Activated T-cell treated with anti-CD3 and anti-CD28 coated beads, Interleukin-2, amount 50 U/mL, for 48 hours (primary cell): ENCODE data around the gene SRC.
A peak's percentile ranks its signal among the peaks of the same experiment; 100 is the strongest.
"Not testable (repeated sequence)": the region's sequence is repeated elsewhere in the genome, so short reads cannot be mapped to it uniquely, and the experiment has no call there.

Experiments
- DNase-seq, 2 experiments: peaks; one replicate each; pipeline ENCODE4 v3.0.0-alpha.2; 2020

Gene SRC

DNA sequence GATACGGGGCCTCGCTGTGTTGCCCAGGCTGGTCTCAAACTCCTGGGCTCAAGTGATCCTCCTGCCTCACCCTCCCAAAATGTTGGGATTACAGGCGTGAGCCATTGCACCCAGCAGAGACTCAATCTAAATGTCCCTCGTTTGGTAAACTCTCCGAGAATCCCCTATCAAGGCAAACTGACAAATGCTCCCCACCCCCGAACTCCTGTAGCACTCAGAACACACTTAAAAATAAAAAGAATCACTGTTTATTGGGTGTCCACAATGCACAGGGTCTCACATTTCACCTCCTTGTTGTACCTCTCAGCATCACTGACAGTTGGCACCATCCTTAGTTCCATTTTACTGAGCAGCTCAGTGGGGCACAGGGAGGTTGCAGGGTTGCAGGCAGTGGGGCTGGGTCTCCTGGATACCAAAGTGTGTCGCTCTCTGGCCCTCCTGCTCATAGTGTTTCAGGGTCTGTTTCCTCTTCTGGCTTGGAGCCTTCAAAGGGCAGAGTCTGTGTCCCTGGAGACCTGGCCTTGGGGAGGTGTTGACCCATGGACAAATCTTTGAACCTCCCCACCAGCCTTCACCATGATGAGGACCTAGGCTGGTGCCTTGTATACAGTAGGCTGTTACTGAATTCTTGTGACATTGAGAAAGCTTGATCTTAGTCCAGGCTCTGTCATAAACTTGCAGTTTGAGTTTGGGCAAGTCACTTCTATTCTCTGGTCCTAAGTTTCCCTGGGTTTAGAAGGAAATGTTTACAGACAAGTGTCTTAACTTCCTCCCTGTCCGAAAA lies 8.5 kb upstream of the SRC start:
- no peak for DNase-seq

DNA sequence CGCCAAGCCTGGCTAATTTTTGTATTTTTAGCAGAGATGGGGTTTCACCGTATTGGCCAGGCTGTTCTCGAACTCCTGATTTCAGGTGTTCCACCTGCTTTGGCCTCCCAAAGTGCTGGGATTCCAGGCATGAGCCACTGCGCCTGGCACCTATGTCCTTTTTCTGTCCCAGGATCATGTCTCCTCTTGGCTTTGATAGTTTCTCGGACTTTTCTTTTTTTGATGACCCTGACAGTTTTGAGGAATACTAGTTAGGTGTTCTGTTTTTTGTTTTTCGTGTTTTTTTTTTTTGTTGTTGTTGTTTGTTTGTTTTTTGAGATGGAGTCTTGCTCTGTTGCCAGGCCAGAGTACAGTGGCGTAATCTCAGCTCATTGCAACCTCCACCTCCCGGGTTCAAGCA lies 7.6 kb upstream of the SRC start:
- DNase-seq = not testable (repeated sequence)

DNA sequence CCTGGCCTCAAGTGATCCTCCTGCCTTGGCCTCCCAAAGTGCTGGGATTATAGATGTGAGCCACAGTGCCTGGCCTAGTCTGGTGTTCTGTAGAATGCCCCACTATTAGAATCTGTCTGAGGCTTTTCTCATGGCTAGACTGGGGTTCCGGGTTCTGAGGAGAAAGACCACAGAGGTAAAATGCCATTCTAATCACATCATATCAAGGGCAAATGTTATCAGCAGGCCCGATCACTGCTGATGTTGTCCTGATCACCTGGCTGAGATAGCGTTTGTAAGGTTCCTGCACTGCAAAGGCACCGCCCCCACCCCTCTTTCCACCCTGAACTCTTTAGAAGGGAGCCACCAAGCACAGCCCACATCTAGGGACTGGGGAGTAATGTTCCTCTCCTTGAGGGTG lies 6.7 kb upstream of the SRC start:
- no peak for DNase-seq

DNA sequence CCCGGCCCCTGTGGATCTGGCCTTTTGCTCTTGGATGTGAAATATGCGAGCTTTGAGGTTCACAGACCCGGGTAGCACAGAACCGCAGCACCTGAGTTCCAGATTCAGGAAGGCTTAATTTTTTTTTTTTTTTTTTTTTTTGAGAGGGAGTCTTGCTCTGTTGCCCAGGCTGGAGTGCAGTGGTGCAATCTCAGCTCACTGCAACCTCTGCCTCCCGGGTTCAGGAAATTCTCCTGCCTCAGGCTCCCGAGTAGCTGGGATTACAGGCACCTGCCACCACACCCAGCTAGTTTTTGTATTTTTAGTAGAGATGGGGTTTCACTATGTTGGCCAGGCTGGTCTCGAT lies 6.2 kb upstream of the SRC start:
- not testable (repeated sequence) for DNase-seq

DNA sequence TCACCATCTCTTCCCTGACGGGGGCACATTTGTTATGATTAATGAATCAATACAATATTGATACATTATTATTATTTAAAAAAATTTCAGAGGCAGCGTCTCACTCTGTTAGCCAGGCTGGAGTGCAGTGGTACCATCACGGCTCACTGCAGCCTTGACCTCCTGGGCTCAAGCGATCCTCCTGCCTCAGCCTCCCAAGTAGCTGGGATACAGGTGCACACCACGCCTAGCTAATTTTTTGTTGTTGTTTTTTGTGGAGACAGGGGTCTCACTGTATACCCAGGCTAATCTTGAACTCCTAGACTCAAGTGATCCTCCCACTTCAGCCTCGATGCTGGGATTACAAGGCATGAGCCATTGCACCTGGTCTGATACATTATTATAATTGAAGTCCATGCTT lies 4.9 kb upstream of the SRC start:
- no peak for DNase-seq

DNA sequence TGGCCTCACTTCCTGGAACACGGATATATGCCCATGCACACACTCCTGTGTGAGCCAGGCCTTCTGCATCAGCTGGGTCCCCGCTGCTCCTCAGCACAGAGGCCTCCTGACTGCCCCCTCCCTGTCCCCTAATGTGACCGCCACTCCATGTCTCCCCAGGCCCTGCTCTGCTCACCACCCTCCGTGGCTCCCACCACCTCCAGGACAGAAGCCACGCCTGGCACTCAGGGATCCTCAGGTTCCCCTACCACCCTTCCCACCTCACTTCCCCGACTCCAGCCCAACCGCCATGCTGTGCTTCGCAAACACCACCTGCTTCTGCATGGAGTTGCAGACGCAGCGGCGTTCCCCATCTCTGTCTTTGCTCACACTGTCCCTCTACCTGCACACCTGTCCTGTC lies 4.3 kb upstream of the SRC start:
- DNase-seq = no peak

DNA sequence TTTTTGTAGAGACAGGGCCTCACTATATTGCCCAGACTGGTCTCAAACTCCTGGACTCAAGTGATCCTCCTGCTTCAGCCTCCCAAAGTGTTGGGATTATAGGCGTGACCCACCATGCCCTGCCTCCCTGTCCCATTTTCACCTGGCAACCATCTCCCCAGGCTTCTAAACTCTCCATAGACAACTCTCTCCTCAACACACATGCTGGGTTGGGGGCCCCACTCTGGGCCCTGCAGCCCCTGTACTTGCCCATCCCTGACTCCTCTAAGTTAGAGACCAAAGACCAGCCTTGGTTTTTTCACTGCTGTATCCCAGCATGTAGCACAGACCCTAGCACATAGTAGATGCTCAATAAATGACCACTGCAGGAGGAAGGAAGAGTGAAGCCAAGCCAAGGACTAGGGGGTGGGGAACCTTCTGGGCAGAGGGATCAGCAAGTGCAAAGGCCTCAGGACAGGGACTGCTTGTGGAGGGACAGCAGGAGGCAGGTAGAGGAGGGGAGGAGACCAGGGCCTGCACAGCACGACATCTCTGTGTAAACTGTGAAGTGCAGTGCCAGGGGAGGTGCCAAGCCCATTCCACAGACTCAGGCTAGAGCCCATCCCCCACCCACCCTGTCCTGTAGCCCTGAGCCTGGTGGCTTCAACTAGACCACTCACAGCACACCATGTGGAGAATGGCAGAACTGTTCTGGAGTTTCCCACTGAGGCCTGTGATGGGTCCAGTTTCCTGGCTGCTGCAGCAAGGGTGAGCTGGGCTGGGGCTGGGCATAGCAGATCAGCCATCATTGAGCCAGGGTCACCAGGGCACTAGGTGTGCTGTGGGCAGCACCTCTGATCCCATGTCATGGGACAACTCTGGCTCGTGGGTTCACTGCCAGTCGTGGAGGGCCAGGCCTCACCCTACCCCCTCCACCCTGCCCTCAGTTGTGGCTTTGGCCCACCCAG lies 3.4 kb upstream of the SRC start:
- no peak for DNase-seq

DNA sequence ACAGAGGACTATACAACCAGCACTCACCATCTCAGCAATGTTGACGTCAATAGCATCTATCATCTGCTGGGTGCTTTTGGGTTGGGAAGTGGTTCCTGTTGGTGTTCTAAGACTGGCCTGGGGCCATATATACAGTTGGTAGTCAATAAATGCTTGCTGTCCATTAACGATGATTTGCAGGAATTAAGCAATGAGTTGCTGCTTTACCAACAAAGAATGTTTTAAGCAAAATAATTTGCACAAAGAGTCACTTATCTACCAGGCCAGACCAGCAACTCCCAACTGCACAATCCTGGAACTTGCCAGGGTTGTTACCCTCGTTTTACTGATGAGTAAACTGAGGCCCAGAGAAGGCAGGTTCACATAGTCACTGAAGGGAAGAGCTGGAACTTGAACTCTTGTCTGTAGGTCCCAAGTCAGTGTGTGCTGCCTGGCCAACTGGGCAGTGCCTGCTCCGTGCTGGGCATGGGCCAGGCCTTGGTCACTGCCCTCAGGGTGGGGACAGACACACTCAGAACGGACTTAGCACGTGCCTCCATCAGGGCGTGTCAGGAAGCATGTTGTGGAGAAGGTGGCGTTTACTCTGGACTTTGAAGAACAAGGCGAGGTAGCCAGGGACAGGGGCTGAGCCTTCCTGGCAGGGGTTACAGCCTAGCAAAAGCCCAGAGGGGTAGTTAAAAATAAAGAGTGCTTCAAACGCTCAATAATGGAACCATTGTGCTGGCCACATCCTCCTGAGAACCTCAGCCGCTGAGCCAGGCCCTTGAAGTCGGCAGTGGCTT lies 2.5 kb upstream of the SRC start:
- no peak for DNase-seq

DNA sequence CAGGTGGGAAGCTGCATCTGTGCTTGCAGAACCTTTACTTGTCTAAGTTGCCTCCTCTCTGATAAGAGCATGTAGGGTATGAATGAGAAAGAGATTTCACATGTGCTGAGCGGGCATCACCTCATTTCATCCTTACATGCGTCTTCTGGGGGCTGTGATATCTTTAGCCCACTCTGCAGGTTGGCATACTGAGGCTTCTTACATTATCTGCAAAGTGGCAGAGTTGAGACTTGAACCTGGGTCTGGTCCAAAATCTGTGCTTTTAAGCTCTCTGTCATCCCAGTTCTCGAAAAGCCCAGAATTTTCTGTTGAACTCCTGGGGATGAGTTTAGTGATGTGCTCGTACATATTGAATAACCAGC lies 2.0 kb upstream of the SRC start:
- DNase-seq = no peak

DNA sequence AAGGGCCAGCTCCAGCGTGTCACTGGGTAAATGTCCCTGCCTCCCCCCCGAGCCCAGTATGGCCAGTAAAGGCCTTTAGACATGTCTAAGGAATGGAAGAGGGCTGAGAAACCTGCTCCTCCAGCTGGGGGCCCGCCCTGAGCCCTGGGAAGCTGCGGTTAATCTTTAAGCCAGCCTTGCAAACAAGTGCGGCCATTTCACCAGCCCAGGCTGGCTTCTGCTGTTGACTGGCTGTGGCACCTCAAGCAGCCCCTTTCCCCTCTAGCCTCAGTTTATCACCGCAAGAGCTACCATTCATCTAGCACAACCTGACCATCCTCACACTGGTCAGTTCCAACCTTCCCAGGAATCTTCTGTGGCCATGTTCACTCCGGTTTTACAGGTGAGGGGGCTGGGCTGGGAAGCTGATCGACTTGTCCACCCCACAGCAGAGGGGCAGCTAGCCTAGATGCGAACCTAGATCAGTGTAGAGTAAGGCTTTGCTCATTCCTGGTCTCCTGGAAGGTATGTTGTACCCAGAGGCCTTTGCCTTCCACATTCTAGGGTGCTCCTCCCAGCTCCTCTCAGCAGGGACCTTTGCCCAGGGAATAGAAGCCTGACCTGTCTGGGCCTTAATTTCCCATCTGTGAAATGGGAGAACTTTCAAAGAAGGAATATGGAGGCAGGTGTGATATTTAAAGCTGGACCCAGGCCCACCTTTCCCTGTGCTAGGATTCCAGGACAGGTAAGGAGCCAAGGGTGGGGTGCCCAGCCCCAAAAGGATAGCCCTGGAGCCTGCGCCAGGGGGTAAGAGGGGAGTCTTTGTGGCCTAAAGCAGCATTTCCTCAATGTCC lies 1.2 kb upstream of the SRC start:
- DNase-seq = no peak

DNA sequence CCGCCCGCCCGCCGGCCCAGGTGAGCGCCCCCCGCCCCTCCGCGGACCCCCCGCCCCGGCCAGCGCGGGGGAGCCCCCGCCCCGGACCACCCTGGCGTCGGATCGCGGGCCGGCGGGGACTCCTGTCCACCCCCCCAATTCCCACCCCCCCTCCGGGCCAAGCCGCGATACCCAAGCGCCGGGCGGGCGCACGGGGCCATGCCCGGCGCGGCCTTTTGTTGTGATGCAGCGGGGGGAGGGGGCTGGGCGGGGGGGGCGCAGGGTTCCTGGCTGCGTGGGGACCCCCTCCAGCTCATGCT lies 245 bp downstream of the SRC start:
- no peak for DNase-seq

DNA sequence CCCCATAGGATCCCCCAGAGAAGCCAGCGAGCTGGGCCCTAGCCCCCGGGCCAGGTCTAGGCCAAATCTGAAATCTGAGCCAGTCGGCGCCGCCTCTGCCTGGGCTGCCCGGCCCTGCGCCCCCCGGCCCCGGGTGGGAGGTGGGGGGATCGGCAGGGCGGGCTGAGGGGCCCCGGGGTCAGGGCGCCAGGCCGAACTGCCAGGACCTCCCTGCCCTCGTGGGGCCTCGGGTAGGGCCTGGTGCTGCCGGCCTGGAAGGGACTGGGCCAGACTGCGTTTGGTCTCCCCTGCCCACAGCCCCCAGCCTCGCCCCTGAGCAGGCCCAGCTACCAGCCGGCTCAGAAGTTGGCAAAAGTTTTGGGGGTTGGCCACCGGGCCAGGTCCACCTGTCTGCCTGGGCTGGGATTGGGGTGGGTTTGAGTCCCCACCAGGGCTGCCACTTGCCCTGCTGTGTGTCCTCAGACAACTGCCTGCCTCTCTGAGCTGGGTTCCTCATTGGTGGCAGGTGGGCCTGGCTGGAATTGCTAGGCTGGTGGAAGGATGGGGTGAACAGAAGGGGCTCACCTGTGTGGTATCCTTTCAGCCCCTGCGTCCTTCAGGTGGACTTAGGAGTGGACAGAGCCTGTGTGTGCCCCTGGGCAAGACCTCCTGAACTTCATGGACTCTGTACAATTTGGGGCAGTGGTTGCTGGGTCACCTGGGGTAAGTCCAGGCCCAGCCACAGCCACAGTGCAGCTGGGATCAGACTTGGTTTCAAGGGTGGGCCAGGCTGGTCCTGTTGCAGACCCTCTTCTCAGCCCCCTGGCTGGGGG lies 801 bp downstream of the SRC start:
- DNase-seq = no peak

DNA sequence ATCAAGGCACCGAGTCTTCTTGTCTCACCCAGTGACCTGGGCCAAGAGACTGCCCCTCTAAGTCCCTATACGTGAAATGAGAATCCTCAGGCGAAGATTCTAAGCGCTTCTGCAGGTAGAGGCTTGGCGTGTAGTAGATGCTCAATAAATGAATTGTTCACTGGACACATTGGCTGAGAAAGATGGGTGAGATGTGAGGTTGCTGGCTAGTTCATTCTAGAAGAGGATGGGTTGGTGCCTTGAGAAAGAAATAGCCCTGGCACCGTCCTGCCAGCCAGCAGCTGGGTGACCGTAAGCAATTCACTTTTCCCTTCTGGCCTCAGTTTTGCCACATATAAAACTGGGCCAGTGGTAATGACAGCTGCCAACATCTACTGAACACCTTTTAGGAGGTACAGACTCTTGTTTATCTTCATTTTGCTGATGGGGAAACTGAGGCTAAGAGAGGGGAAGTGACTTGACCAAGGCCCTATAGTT lies 1.4 kb downstream of the SRC start:
- DNase-seq = no peak

DNA sequence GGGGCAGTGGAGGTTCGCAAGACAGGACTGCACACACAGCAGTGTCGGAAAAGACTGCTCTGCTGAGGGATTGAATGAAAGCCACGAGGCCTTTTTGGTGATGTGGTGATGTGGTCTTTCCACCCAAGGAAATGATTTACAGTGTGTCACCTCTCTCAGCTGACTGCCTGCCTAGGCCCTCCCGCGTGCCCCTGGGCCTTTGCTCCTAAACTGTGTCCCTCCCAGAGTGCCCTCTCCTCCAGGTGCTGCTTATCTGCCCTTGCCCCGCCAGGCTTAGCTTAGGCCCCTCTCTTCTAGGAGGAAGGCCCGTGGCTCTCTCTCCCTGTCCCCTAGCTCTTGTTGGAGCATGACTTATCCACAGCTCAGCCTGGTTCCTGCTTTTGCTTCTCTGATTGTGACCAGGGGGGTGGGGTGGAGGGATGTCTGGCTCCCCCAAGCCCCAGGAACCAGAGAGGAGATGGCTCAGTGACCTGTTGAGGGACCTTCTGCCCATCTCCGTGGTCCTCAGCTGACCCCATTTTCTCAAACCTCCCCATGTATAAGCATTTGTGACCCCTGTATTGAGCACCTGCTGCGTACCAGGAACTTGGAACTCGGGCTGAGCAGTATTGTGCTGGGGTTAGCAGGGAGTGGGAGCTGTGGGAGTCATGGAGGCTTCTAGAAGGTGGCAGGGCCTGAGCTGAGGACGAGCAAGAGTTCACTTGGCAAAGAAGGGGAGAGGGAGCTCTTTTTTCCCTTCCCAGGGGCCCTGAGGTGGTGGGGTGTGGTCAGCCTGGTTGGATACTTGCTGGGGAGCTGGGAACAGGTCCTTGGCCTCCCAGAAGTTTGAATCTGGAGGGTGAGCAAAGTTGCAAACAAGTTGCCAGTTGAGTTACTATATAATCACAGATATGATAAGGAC lies 2.2 kb downstream of the SRC start:
- peak; percentile 46 to 51 for DNase-seq

DNA sequence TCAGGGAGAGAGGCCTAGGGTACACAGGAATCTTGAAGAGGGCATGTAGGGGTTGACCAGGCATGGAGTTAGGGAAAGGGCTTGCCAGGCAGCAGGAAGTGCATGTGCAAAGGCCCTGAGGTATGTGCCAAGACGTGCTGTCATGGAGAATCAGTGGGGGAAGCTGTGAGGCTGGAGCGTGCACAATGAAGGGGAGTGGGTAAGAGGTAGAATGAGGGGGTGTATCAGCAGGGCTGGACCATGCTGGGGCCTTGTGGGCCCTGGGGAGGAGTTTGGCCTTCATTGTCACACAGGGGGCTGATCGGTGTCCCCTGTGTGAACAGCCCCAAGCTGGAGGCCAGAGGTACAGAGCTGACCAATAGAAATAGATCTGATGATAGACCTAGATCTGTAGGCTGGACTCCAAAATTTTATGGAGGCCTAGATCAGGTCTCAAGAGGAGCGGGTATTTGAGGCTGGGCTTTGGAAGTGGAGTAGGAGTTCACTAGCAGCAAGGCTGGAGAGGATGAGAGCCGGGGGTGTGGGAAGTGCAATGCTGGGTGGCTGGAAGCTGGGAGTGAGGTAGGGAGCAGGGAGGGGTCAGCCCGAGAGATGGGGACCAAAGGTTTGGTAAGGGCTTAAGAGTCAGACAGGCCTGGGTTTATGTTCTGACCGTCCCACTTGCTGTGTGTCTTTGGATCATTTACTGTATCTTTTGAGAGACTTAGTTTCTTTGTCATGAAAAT lies 3.0 kb downstream of the SRC start:
- no peak for DNase-seq

DNA sequence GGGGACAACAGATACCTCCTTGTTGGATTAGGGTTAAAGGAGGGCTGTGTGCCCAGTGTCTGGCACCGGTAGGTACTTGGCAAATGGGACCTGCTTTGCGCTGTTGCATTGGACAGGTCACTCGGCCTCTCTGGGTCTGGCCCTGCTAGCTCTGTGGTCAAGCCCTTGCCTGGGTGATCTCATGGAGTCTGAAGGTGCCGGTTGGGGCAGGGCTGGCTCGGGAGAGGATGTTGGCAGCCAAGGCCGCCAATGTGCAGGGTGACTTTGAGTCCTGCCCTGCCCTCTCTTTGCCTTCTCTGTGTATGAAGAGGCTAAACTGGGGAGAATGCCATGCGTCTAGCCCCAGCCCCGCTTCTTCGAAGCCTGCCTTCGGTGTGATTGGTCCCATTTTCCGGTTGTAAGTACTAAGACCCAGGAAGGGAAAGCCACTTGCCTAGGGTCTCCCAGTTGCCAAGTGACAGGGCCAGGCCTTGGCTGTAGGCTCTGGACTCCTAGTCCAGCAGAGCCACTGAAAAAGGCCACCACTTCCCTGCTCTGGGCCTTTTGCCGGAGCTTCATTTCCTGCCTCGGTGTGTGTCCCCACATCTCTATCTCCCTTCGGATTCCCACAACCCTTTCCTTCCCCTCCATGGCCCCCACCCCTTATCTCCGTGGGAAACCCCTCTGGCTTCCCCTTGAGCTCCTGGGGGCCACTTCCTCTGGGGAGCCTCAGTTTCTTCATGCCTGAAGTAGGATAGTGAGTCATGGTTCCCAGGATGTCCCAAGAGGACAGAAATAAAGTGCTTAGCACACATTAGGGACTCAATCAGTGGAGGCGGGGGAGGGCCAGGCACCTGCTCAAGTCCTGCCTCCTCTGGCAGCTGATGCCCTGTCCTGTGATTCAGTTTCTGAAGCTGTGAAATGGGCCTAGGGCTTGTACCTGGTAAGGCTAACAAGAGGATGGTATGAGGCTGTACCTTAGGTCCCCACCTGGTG lies 3.9 kb downstream of the SRC start:
- no peak for DNase-seq

DNA sequence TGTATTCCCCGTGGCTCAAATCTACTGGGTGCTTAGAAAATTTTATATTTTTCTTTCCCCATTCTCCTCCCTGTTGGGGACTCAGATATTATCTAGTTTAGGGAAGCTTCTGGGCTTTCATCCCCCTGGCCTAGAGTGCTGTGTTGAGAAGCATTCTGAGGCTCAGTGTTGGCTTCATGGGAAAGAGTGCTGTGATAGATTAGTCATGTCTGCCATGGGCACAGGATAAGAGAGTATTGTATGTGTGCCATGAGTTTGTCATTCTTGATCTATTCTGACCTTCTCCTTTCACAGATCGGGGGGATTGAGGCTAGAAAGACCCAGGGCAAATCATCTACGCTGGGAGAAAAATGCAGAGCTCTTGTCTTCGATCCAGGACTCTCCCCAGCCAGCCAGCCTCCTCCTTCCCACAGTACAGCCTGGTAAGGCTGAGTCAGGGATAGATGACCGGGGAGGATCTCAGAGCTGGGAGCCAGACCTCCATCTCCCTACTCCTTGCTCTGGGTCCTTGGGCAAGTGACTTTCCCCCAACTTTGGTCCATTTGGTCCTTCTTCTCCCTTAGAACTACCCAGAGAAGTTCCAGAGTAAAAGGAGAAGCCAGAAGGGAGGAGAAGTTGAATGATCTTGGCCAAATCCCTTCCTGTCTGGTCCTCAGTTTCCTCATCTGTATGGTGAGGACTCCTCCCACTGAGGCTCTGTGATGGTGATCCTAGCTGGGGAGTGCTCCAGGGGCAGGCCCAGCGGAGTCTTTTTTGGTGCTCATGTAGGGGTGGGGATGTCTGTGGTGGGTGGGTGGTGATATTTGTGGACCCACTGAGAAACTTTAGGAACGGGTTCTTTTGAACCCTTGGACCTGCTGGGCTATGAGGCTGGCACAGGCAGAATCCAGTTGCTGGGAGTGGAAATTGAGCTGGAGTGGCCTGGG lies 5.0 kb downstream of the SRC start:
- no peak for DNase-seq
